HCT116 (cell line): ENCODE results near the gene NONO. TPM values are rescaled to one million over a fixed set of nuclear protein-coding genes. Genes with fewer than 3 reads are reported as not detected.

ENCODE experiments used
- ATAC-seq: fragments of 200-7000 bp; cut with Tn5 transposase; 2 replicates; pipeline ENCODE4 v1.9.1; 2020; ENCODE audit warnings: mild to moderate bottlenecking, moderate library complexity
- BruUV-seq: library from RNA; stranded (reverse); fragments of 400-500 nt; replicated peaks from 2 replicates; lab custom pipeline; 2021; lab: Mats Ljungman, UMichigan
- CTCF ChIA-PET: fragments of 300-600 bp; sonication (Branson Sonifier 250); formaldehyde crosslinking; loops from one replicate; lab custom pipeline; 2021; ENCODE audit warnings: antibody characterized with exemption; lab: Charles Lee
- POLR2A ChIA-PET: fragments of 300-600, 350-600 bp; sonication (Branson Sonifier 250); formaldehyde crosslinking; loops from one replicate; lab custom pipeline; 2021; ENCODE audit warnings: antibody characterized with exemption; lab: Charles Lee
- RAD21 ChIA-PET, 2 experiments: fragments of 300-600 bp; sonication (Branson Sonifier 250); formaldehyde crosslinking; loops; one replicate each; lab custom pipeline; 2023; ENCODE audit warnings: low total read pairs in 2 of 2; ENCODE audit not compliant: uncharacterized antibody in 2 of 2, unreplicated experiment in 2 of 2, low non-redundant PET in 1 of 2; lab: Charles Lee
- DNase-seq: peaks from one replicate; pipeline ENCODE4 v3.0.0-alpha.2; 2010; ENCODE audit warnings: low read depth, low spot score
- H2AFZ ChIP-seq: fragments of 200-600 bp; shearing (Covaris generic), sonication (generic); 2 replicates; pipeline ENCODE4 v1.6.1; 2017; ENCODE audit warnings: low read depth, mixed run types, mixed read lengths, antibody characterized with exemption, low read length; ENCODE audit not compliant: poor library complexity, severe bottlenecking
- H3K27ac ChIP-seq: 2 replicates; pipeline ENCODE4 v1.5.1; 2012; ENCODE audit warnings: low read depth, low read length
- H3K27me3 ChIP-seq: fragments of 200-600 bp; sonication (generic); 2 replicates; pipeline ENCODE4 v1.6.1; 2016; ENCODE audit warnings: mixed run types, low read length, mixed read lengths; ENCODE audit not compliant: insufficient read depth
- H3K36me3 ChIP-seq, 2 experiments: fragments of 200-500 bp in 1 of 2; fragments of 200-600 bp in 1 of 2; sonication (Bioruptor generic) in 1 of 2; sonication (generic) in 1 of 2; 2 replicates each; pipeline versions ENCODE4 v1.5.1 to v1.6.1; 2014 to 2016; ENCODE audit warnings: low read length in 2 of 2, inconsistent platforms in 1 of 2, mixed read lengths in 1 of 2, mixed run types in 1 of 2; ENCODE audit not compliant: insufficient read depth in 2 of 2, control insufficient read depth in 1 of 2
- H3K4me1 ChIP-seq, 2 experiments: fragments of 200-600 bp in 1 of 2; sonication (generic) in 1 of 2; 2 replicates each; pipeline versions ENCODE4 v1.5.1 to v1.6.1; 2012 to 2017; ENCODE audit warnings: low read length in 2 of 2, inconsistent platforms in 1 of 2, mild to moderate bottlenecking in 1 of 2, mixed read lengths in 1 of 2, mixed run types in 1 of 2, moderate library complexity in 1 of 2; ENCODE audit not compliant: insufficient read depth in 2 of 2, control insufficient read depth in 1 of 2
- H3K4me2 ChIP-seq: fragments of 200-600 bp; sonication (generic); 2 replicates; pipeline ENCODE4 v1.6.1; 2017; ENCODE audit warnings: mixed run types, low read length, mixed read lengths
- H3K4me3 ChIP-seq, 2 experiments: fragments of 200-600 bp in 1 of 2; sonication (generic) in 1 of 2; replicated peaks in 1 of 2; 2 replicates each; pipeline ENCODE4 v1.5.1; 2011 to 2016; ENCODE audit warnings: low read length in 2 of 2, control low read depth in 1 of 2, low read depth in 1 of 2, mild to moderate bottlenecking in 1 of 2, mixed read lengths in 1 of 2, mixed run types in 1 of 2
- H3K79me2 ChIP-seq: fragments of 200-600 bp; sonication (generic); 2 replicates; pipeline ENCODE4 v1.6.1; 2017; ENCODE audit warnings: mild to moderate bottlenecking, mixed run types, low read length, moderate library complexity, mixed read lengths; ENCODE audit not compliant: insufficient read depth
- H3K9ac ChIP-seq: fragments of 200-600 bp; sonication (generic); 2 replicates; pipeline ENCODE4 v1.6.1; 2016; ENCODE audit warnings: low read length, mixed read lengths
- H3K9me2 ChIP-seq: fragments of 200-600 bp; sonication (generic), shearing (Covaris generic); 2 replicates; pipeline ENCODE4 v1.6.1; 2017; ENCODE audit warnings: mixed run types, mild to moderate bottlenecking, moderate library complexity; ENCODE audit not compliant: insufficient read depth
- H3K9me3 ChIP-seq, 2 experiments: fragments of 200-500 bp in 1 of 2; fragments of 200-600 bp in 1 of 2; sonication (Bioruptor generic) in 1 of 2; sonication (generic) in 1 of 2; 2 replicates each; pipeline ENCODE4 v1.6.1; 2014 to 2017; ENCODE audit warnings: low read length in 2 of 2, mixed read lengths in 2 of 2, inconsistent platforms in 1 of 2, low read depth in 1 of 2, mild to moderate bottlenecking in 1 of 2, mixed run types in 1 of 2, moderate library complexity in 1 of 2; ENCODE audit not compliant: control insufficient read depth in 1 of 2, insufficient read depth in 1 of 2
- H4K20me1 ChIP-seq: fragments of 200-600 bp; sonication (generic), shearing (Covaris generic); 2 replicates; pipeline ENCODE4 v1.6.1; 2017; ENCODE audit warnings: mixed run types, mild to moderate bottlenecking, moderate library complexity; ENCODE audit not compliant: insufficient read depth
- EZH2 ChIP-seq: fragments of 200-600 bp; sonication (generic); IDR thresholded peaks from 2 replicates; pipeline ENCODE4 v1.6.1; 2017; ENCODE audit warnings: antibody characterized with exemption, mixed run types
- EZH2phosphoT487 ChIP-seq: fragments of 200-600 bp; IDR thresholded peaks from 2 replicates; pipeline ENCODE4 v1.6.1; 2018; ENCODE audit warnings: antibody characterized with exemption, borderline replicate concordance
- MAX ChIP-seq: IDR thresholded peaks from 2 replicates; pipeline ENCODE4 v1.6.1; 2012
- POLR2A ChIP-seq: IDR thresholded peaks from 2 replicates; pipeline ENCODE4 v1.7.0; 2011; ENCODE audit warnings: borderline replicate concordance; ENCODE audit not compliant: insufficient read depth, insufficient read length; ENCODE audit errors: extremely low read depth
- REST ChIP-seq: IDR thresholded peaks from 2 replicates; pipeline ENCODE4 v1.6.1; 2012; ENCODE audit warnings: low read depth
- SRF ChIP-seq: IDR thresholded peaks from 2 replicates; pipeline ENCODE4 v1.6.1; 2012; ENCODE audit warnings: low read depth
- YY1 ChIP-seq: IDR thresholded peaks from 2 replicates; pipeline ENCODE4 v1.6.1; 2011; ENCODE audit warnings: low read length, low read depth, moderate library complexity, mild to moderate bottlenecking; ENCODE audit not compliant: insufficient replicate concordance; ENCODE audit errors: extremely low read depth
- ZBTB33 ChIP-seq: IDR thresholded peaks from 2 replicates; pipeline ENCODE4 v1.6.1; 2011; ENCODE audit warnings: mild to moderate bottlenecking, low read length, moderate library complexity; ENCODE audit not compliant: insufficient replicate concordance; ENCODE audit errors: extremely low read depth
- ZFX ChIP-seq: fragments of 450-650 bp; IDR thresholded peaks from 2 replicates; pipeline ENCODE4 v1.6.1; 2017
- ZNF274 ChIP-seq: fragments of 200-500 bp; sonication (Bioruptor generic); IDR thresholded peaks from 2 replicates; pipeline ENCODE4 v1.6.1; 2014; ENCODE audit warnings: mild to moderate bottlenecking, low read depth, low read length, inconsistent platforms
- intact Hi-C: fragments of 100-400 bp; cut with micrococcal nuclease; formaldehyde crosslinking; loops from 2 replicates; pipeline ENCODE4 v1.10.0; 2022
- total RNA-seq: library from RNA; stranded (reverse); gene quantifications from one replicate; pipeline ENCODE4 v1.2.1, GENCODE V29; 2021; ENCODE audit not compliant: unreplicated experiment

The NONO gene
- total RNA-seq, 1 experiment from 2014 or later: 523 TPM

- no peaks in the 10 kb centered on the region for H3K9me2 ChIP-seq
- H3K79me2 ChIP-seq: no peaks in the 10 kb centered on the region
- BruUV-seq: no TSS peak
- intact Hi-C loops: no loop called here
- H3K9me3 ChIP-seq: no peaks in the 10 kb centered on the region
- RAD21 ChIA-PET: no interaction called here
- no peaks in the 10 kb centered on the region for H3K4me1 ChIP-seq
- peaks cover 0 to 4% of the 10 kb centered on the region in 2 experiments; a peak in 1 of 4 replicates for H3K36me3 ChIP-seq
- no peak overlapping the region for H3K9ac ChIP-seq
- no peak overlapping the region for H2AFZ ChIP-seq
- H3K4me2 ChIP-seq: no peak overlapping the region
- DNase-seq: no peak
- no peak for ATAC-seq
- H3K4me3 ChIP-seq: no peak overlapping the region
- CTCF ChIA-PET: no interaction called here
- TF ChIP-seq ZBTB33 (no peak), EZH2phosphoT487 (no peak), ZFX (no peak), POLR2A (no peak), SRF (no peak), MAX (no peak), REST (no peak), YY1 (no peak), EZH2 (no peak), ZNF274 (no peak)
- no peak overlapping the region for H3K27ac ChIP-seq
- POLR2A ChIA-PET: interaction anchor here (0.6 kb wide), 1 partner anchor 39 kb away, joined by 3 read pairs; the partner anchor contains the start of gene NONO
- H4K20me1 ChIP-seq: no peaks in the 10 kb centered on the region
- H3K27me3 ChIP-seq: no peaks in the 10 kb centered on the region
Measured at GRCh38 chrX:71244359-71245128, 38.9 kb upstream of the NONO start.
